H1 (cell line): ENCODE measurements around the gene POMT2. TPM values are rescaled to one million over a fixed set of nuclear protein-coding genes. Genes with fewer than 3 reads are reported as not detected.

Experiments used
- CTCF ChIA-PET: fragments of 300-600 bp; sonication (Branson Sonifier 250); formaldehyde crosslinking; loops from one replicate; lab custom pipeline; 2021; ENCODE audit not compliant: partially characterized antibody; lab: Charles Lee
- POLR2A ChIA-PET: fragments of 300-600 bp; sonication (Branson Sonifier 250); formaldehyde crosslinking; loops from one replicate; lab custom pipeline; 2021; ENCODE audit warnings: inconsistent platforms; ENCODE audit not compliant: partially characterized antibody; lab: Charles Lee
- DNase-seq, 2 experiments: peaks; one replicate each; pipeline versions ENCODE4 v3.0.0 to v3.0.0-alpha.2; 2010 to 2022; ENCODE audit warnings: low spot score in 2 of 2, low read depth in 1 of 2, mixed read lengths in 1 of 2
- FAIRE-seq: peaks from 2 replicates; lab custom pipeline; 2011; peaks lifted over from hg19 to GRCh38; lab: Jason Lieb, UNC
- H2AFZ ChIP-seq: 2 replicates; pipeline ENCODE4 v1.8.1; 2012; ENCODE audit warnings: low read length, inconsistent platforms
- H2AK5ac ChIP-seq: 2 replicates; pipeline ENCODE4 v1.6.1; 2013; ENCODE audit warnings: low read depth, low read length
- H2BK120ac ChIP-seq: replicated peaks from 2 replicates; pipeline ENCODE3; 2013; ENCODE audit warnings: low read depth, low read length, inconsistent platforms
- H2BK12ac ChIP-seq: 2 replicates; pipeline ENCODE4 v1.6.1; 2013; ENCODE audit warnings: low read depth, low read length
- H2BK15ac ChIP-seq: 2 replicates; pipeline ENCODE4 v1.6.1; 2013; ENCODE audit warnings: low read length
- H2BK20ac ChIP-seq: 2 replicates; pipeline ENCODE4 v1.6.1; 2013; ENCODE audit warnings: low read length
- H2BK5ac ChIP-seq: 2 replicates; pipeline ENCODE4 v1.6.1; 2013; ENCODE audit warnings: low read depth, low read length
- H3K14ac ChIP-seq: 2 replicates; pipeline ENCODE4 v1.6.1; 2013; ENCODE audit warnings: inconsistent platforms; ENCODE audit not compliant: insufficient read length
- H3K18ac ChIP-seq: 2 replicates; pipeline ENCODE4 v1.6.1; 2013; ENCODE audit warnings: low read length; ENCODE audit errors: extremely low read depth
- H3K23ac ChIP-seq: 2 replicates; pipeline ENCODE4 v1.6.1; 2013; ENCODE audit warnings: inconsistent platforms; ENCODE audit not compliant: insufficient read length
- H3K23me2 ChIP-seq: 2 replicates; pipeline ENCODE4 v1.6.1; 2013; ENCODE audit warnings: low read depth, low read length
- H3K27ac ChIP-seq: 2 replicates; pipeline ENCODE4 v1.6.1; 2011; ENCODE audit warnings: low read depth, low read length, inconsistent platforms
- H3K27me3 ChIP-seq, 4 experiments: replicated peaks in 1 of 4; 1 replicate in 1 of 4; 2 replicates in 3 of 4; pipeline versions ENCODE4 v1.6.1 to v1.8.1; 2011 to 2013; ENCODE audit warnings: low read length in 3 of 4, mild to moderate bottlenecking in 3 of 4, inconsistent platforms in 2 of 4, mixed read lengths in 2 of 4, moderate library complexity in 1 of 4; ENCODE audit not compliant: control insufficient read depth in 3 of 4, insufficient read depth in 3 of 4; ENCODE audit errors: extremely low read depth in 1 of 4
- H3K36me3 ChIP-seq, 4 experiments: 2 replicates each; pipeline versions ENCODE4 v1.6.1 to v1.8.1; 2011 to 2013; ENCODE audit warnings: mild to moderate bottlenecking in 4 of 4, low read length in 3 of 4, moderate library complexity in 2 of 4, control low read depth in 1 of 4, inconsistent platforms in 1 of 4; ENCODE audit not compliant: insufficient read depth in 4 of 4, control insufficient read depth in 2 of 4
- H3K4ac ChIP-seq: replicated peaks from 2 replicates; pipeline ENCODE3; 2013; ENCODE audit warnings: low read length, low read depth, mixed read lengths, inconsistent platforms; ENCODE audit not compliant: insufficient read length
- H3K4me1 ChIP-seq, 4 experiments: replicated peaks in 1 of 4; 1 replicate in 1 of 4; 2 replicates in 3 of 4; pipeline versions ENCODE4 v1.6.1 to v1.8.1; 2011 to 2013; ENCODE audit warnings: low read length in 3 of 4, inconsistent platforms in 2 of 4, mixed read lengths in 1 of 4; ENCODE audit not compliant: insufficient read depth in 4 of 4, control insufficient read depth in 3 of 4
- H3K4me2 ChIP-seq, 2 experiments: 2 replicates each; pipeline versions ENCODE4 v1.6.1 to v1.8.1; 2011 to 2013; ENCODE audit warnings: low read depth in 2 of 2, low read length in 2 of 2, control low read depth in 1 of 2, inconsistent platforms in 1 of 2, mild to moderate bottlenecking in 1 of 2; ENCODE audit not compliant: insufficient read depth in 1 of 2
- H3K4me3 ChIP-seq, 4 experiments: fragments of 200-600, 300-600 bp in 1 of 4; sonication (generic), shearing (Covaris generic), sonication (Bioruptor Twin) in 1 of 4; 2 replicates each; pipeline versions ENCODE4 v1.5.1 to v1.8.1; 2011 to 2016; ENCODE audit warnings: low read length in 4 of 4, low read depth in 3 of 4, control low read depth in 2 of 4, inconsistent platforms in 2 of 4, mild to moderate bottlenecking in 2 of 4, mixed read lengths in 1 of 4, moderate library complexity in 1 of 4; ENCODE audit not compliant: insufficient read depth in 2 of 4; ENCODE audit errors: extremely low read depth in 1 of 4
- H3K56ac ChIP-seq: replicated peaks from 2 replicates; pipeline ENCODE3; 2013; ENCODE audit warnings: low read depth, mild to moderate bottlenecking, mixed read lengths, low read length, inconsistent platforms; ENCODE audit not compliant: insufficient read length
- H3K79me1 ChIP-seq: 2 replicates; pipeline ENCODE4 v1.6.1; 2013; ENCODE audit warnings: low read depth, low read length, control low read depth
- H3K79me2 ChIP-seq, 2 experiments: 2 replicates each; pipeline versions ENCODE4 v1.6.1 to v1.8.1; 2012 to 2013; ENCODE audit warnings: low read length in 2 of 2, mild to moderate bottlenecking in 2 of 2, inconsistent platforms in 1 of 2; ENCODE audit not compliant: insufficient read depth in 2 of 2, control insufficient read depth in 1 of 2
- H3K9ac ChIP-seq, 4 experiments: replicated peaks in 1 of 4; 1 replicate in 1 of 4; 2 replicates in 3 of 4; pipeline versions ENCODE4 v1.6.1 to v1.8.1; 2011 to 2013; ENCODE audit warnings: low read depth in 3 of 4, low read length in 3 of 4, control low read depth in 2 of 4, mild to moderate bottlenecking in 2 of 4, moderate library complexity in 2 of 4, inconsistent platforms in 1 of 4; ENCODE audit errors: extremely low read depth in 1 of 4
- H3K9me3 ChIP-seq, 2 experiments: 2 replicates each; pipeline versions ENCODE4 v1.6.1 to v1.8.1; 2012 to 2013; ENCODE audit warnings: mild to moderate bottlenecking in 2 of 2, moderate library complexity in 2 of 2, control low read depth in 1 of 2, inconsistent platforms in 1 of 2, low read depth in 1 of 2, low read length in 1 of 2, mixed read lengths in 1 of 2; ENCODE audit not compliant: insufficient read depth in 2 of 2
- H4K20me1 ChIP-seq, 2 experiments: replicated peaks in 1 of 2; 2 replicates each; pipeline versions ENCODE3 to v1.8.1; 2011 to 2013; ENCODE audit warnings: inconsistent platforms in 2 of 2, low read length in 2 of 2, mild to moderate bottlenecking in 1 of 2; ENCODE audit not compliant: insufficient read depth in 2 of 2, control insufficient read depth in 1 of 2
- H4K5ac ChIP-seq: 2 replicates; pipeline ENCODE4 v1.6.1; 2013; ENCODE audit warnings: low read length, low read depth, mixed read lengths, inconsistent platforms; ENCODE audit not compliant: insufficient read length
- H4K8ac ChIP-seq: 2 replicates; pipeline ENCODE4 v1.8.0; 2013; ENCODE audit warnings: mild to moderate bottlenecking, moderate library complexity, low read length, inconsistent platforms; ENCODE audit not compliant: insufficient read depth; ENCODE audit errors: extremely low read depth
- H4K91ac ChIP-seq: replicated peaks from 2 replicates; pipeline ENCODE3; 2013; ENCODE audit warnings: low read length, mixed read lengths, inconsistent platforms; ENCODE audit not compliant: insufficient read length
- EP300 ChIP-seq, 2 experiments: IDR thresholded peaks; 1 replicate in 1 of 2; 2 replicates in 1 of 2; pipeline ENCODE4 v1.6.1; 2011 to 2012; ENCODE audit warnings: low read depth in 2 of 2, low read length in 2 of 2, mild to moderate bottlenecking in 2 of 2, borderline replicate concordance in 1 of 2, inconsistent platforms in 1 of 2, moderate library complexity in 1 of 2
- EZH2 ChIP-seq: fragments of 200-600 bp; sonication (generic); IDR thresholded peaks from 2 replicates; pipeline ENCODE4 v1.7.1; 2012; ENCODE audit warnings: low read depth, mild to moderate bottlenecking, moderate library complexity, low read length, inconsistent platforms; ENCODE audit not compliant: severe bottlenecking
- HDAC6 ChIP-seq: IDR thresholded peaks from one replicate; pipeline ENCODE4 v1.7.1; 2012; ENCODE audit warnings: low read depth, mild to moderate bottlenecking, inconsistent platforms, low read length, moderate library complexity
- KDM1A ChIP-seq: fragments of 200-600, 300-600 bp; sonication (generic); IDR thresholded peaks from 2 replicates; pipeline ENCODE4 v1.7.1; 2016; ENCODE audit warnings: mild to moderate bottlenecking, low read length, borderline replicate concordance
- NANOG ChIP-seq: IDR thresholded peaks from 2 replicates; pipeline ENCODE4 v1.6.1; 2011; ENCODE audit warnings: low read length, low read depth, mild to moderate bottlenecking, inconsistent platforms; ENCODE audit not compliant: insufficient read depth, poor library complexity, severe bottlenecking
- NRF1 ChIP-seq: IDR thresholded peaks from 2 replicates; pipeline ENCODE4 v1.6.1; 2011; ENCODE audit warnings: mild to moderate bottlenecking, low read depth, low read length, improper control_type of control experiment
- RFX5 ChIP-seq: IDR thresholded peaks from 2 replicates; pipeline ENCODE4 v1.6.1; 2011; ENCODE audit warnings: low read depth, low read length, improper control_type of control experiment, borderline replicate concordance
- RXRA ChIP-seq: IDR thresholded peaks from 2 replicates; pipeline ENCODE4 v1.6.1; 2011; ENCODE audit warnings: low read depth, mild to moderate bottlenecking, low read length, moderate library complexity; ENCODE audit not compliant: insufficient read depth
- SIRT6 ChIP-seq: IDR thresholded peaks from one replicate; pipeline ENCODE4 v1.7.1; 2012; ENCODE audit warnings: low read length, inconsistent platforms
- SUZ12 ChIP-seq: fragments of 200-600 bp; sonication (generic); IDR thresholded peaks from 2 replicates; pipeline ENCODE4 v1.6.1; 2012; ENCODE audit warnings: mild to moderate bottlenecking, inconsistent platforms, low read length, moderate library complexity, mixed read lengths
- YY1 ChIP-seq: IDR thresholded peaks from 2 replicates; pipeline ENCODE4 v1.6.1; 2011; ENCODE audit warnings: low read depth, mild to moderate bottlenecking, low read length
- WGBS, 2 experiments: shearing (Covaris generic) in 1 of 2; methylation state at CpG; one replicate each; pipeline versions ENCODE4 v1.1.6 to v1.1.7; 2013 to 2015; ENCODE audit warnings: low lambda C conversion rate in 2 of 2, mixed read lengths in 2 of 2, inconsistent platforms in 1 of 2, low coverage in 1 of 2, missing lambda C conversion rate in 1 of 2; ENCODE audit not compliant: insufficient replicate concordance in 2 of 2, insufficient coverage in 1 of 2, insufficient read length in 1 of 2; ENCODE audit errors: extremely low coverage in 1 of 2, missing lambda C conversion rate in 1 of 2; 5-methylcytosine and 5-hydroxymethylcytosine counted together
- polyA plus RNA-seq, 7 experiments: library from polyadenylated mRNA; depleted of rRNA in 3 of 7; stranded (reverse) in 5 of 7; unstranded in 2 of 7; fragments of >200 nt in 5 of 7; fragments of 200-250 nt in 2 of 7; gene quantifications; 1 replicate in 5 of 7; 2 replicates in 1 of 7; 4 replicates in 1 of 7; pipeline versions ENCODE4 v1.2.1 to v1.2.3, GENCODE V29; 2011 to 2013; ENCODE audit warnings: missing spikeins in 2 of 7, mixed read lengths in 2 of 7
- total RNA-seq: library from RNA; stranded (reverse); fragmentation: NEBNext Ultra II Directional; extraction: Animal tissue kit (Norgen Biotek cat#: 25700); gene quantifications from 2 replicates; pipeline ENCODE4 v1.2.1, GENCODE V29; 2021
- TF ChIP-seq, protein P1 (sequence below): IDR thresholded peaks from 2 replicates; pipeline ENCODE4 v1.6.1; 2012; ENCODE audit warnings: low read length, inconsistent platforms

POMT2 gene
- total and polyA plus RNA-seq, 2 of the 8 experiments (the other 6 are each of a cell fraction or from before 2014, with no cell fraction given), result 20.8 to 44.9 TPM

DNA sequence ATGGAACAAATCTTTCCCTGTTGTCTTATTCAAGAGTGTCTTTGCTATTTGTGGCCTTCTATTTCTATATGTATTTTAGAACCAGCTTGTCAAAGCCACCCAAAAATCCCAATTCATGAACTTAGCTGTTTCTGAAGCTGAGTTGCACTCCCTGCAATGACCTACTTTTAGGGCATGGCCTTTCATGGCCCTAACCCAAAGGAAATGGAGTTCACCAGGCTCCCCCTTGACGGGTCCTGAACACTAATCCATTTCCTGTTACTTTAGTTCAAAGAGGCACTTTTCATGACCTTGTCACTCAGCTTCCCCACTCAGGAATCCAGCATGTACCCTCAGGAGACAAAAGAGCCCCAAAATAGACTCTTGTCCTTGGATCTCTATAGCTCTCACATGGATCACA, 48.6 kb upstream of the POMT2 start:
- no peaks in the 10 kb centered on the region for H3K36me3 ChIP-seq
- H4K91ac ChIP-seq, result no peak overlapping the region
- no peak overlapping the region for H3K4me3 ChIP-seq
- no peak overlapping the region for H3K56ac ChIP-seq
- H3K79me2 ChIP-seq, result no peaks in the 10 kb centered on the region
- H3K9me3 ChIP-seq, result no peaks in the 10 kb centered on the region
- H3K14ac ChIP-seq, result no peak overlapping the region
- no peak overlapping the region for H3K9ac ChIP-seq
- no peak overlapping the region for H2BK5ac ChIP-seq
- H3K27me3 ChIP-seq, result no peaks in the 10 kb centered on the region
- no peak overlapping the region for H2BK120ac ChIP-seq
- DNase-seq, result no peak
- no peak overlapping the region for H2AK5ac ChIP-seq
- ChIA-PET POLR2A (no interaction called here), CTCF (interaction anchor here (0.7 to 1.2 kb wide), 2 partner anchors 77 to 1359 kb away, joined by 3 to 4 read pairs; no protein-coding TSS in a partner anchor)
- no peak overlapping the region for H3K27ac ChIP-seq
- FAIRE-seq, result no peak
- no peak overlapping the region for H2BK20ac ChIP-seq
- H3K4me2 ChIP-seq, result no peak overlapping the region
- 93% methylated on average over 1 of the region's 1 CpG; no CpG with 5 or more reads in 1 of the 2 experiments for WGBS, 2 experiments
- no peak overlapping the region for H4K8ac ChIP-seq
- no peak overlapping the region for H3K23ac ChIP-seq
- H3K4me1 ChIP-seq, result no peaks in the 10 kb centered on the region; a peak in 1 of 7 replicates
- H3K23me2 ChIP-seq, result no peaks in the 10 kb centered on the region
- no peaks in the 10 kb centered on the region for H4K20me1 ChIP-seq
- H3K4ac ChIP-seq, result no peak overlapping the region
- no peak overlapping the region for H3K18ac ChIP-seq
- H2BK15ac ChIP-seq, result no peak overlapping the region
- no peak overlapping the region for H2BK12ac ChIP-seq
- H3K79me1 ChIP-seq, result no peaks in the 10 kb centered on the region; the same call in 1 of the 2 replicates
- no peak overlapping the region for H2AFZ ChIP-seq
- no peak overlapping the region for H4K5ac ChIP-seq
- TF ChIP-seq RXRA (no peak), KDM1A (no peak), EZH2 (no peak), SUZ12 (no peak), NRF1 (no peak), YY1 (no peak), EP300 (IDR thresholded peaks at IDR 0.05; ENCODE audit: borderline replicate concordance in 1 of 2, low read depth in 2 of 2, low read length in 2 of 2) (no peak), NANOG (no peak), HDAC6 (no peak), RFX5 (no peak), SIRT6 (no peak)
- TF ChIP-seq, protein P1, sequence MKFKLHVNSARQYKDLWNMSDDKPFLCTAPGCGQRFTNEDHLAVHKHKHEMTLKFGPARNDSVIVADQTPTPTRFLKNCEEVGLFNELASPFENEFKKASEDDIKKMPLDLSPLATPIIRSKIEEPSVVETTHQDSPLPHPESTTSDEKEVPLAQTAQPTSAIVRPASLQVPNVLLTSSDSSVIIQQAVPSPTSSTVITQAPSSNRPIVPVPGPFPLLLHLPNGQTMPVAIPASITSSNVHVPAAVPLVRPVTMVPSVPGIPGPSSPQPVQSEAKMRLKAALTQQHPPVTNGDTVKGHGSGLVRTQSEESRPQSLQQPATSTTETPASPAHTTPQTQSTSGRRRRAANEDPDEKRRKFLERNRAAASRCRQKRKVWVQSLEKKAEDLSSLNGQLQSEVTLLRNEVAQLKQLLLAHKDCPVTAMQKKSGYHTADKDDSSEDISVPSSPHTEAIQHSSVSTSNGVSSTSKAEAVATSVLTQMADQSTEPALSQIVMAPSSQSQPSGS, result no peak
